ENCODE results near the gene IPO4.

The IPO4 gene

DNA sequence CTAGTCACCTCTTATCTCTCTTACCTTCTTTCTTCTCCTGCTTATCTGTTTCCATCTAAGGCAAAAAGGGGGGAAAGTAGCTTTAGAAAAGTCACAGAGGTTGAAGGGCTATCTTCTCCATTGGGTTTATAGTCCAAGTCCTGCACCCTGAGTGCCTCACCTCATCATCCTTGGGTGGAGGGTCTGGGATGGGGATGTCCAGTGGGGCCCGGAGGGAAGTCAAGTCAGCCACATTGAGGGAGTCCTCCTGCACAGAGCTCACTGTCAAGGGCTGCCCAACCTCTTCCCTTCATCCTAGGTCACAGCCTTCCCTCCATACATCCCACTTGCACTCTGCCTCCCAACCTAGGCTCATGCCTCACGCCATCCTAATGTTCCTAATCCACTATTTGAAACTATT, 43.4 kb downstream of the IPO4 start:
- H3K23ac ChIP-seq (ENCODE audit: low read length in 2 of 2) = no peak overlapping the region
- H2BK12ac ChIP-seq (ENCODE audit: low read length in 2 of 2) = peak overlapping the region in 1 of 2 experiments; percentile 25
- peaks cover 23% of the 10 kb centered on the region for H3K79me1 ChIP-seq (replicated peaks; ENCODE audit: low read length, poor library complexity, severe bottlenecking)
- H3K9ac ChIP-seq (ENCODE audit: low read length) = peak overlapping the region; percentile 94
- no peak overlapping the region for H3K18ac ChIP-seq (ENCODE audit: low read depth in 1 of 2, low read length in 2 of 2)
- H3K4me2 ChIP-seq (ENCODE audit: low read length, poor library complexity, severe bottlenecking) = peak overlapping the region; percentile 76
- H2BK5ac ChIP-seq (ENCODE audit: low read depth, low read length, poor library complexity, severe bottlenecking) = no peak overlapping the region
- no peaks in the 10 kb centered on the region for H3K9me3 ChIP-seq (ENCODE audit: control insufficient read depth, low read length)
- H2AK5ac ChIP-seq (ENCODE audit: low read length, severe bottlenecking) = peak overlapping the region; percentile 30
- no peak overlapping the region for H3K14ac ChIP-seq (ENCODE audit: low read length in 2 of 2)
- H3K36me3 ChIP-seq (ENCODE audit: control insufficient read depth in 1 of 2, insufficient read depth in 2 of 2, low read depth in 1 of 2, low read length in 2 of 2) = peaks cover 19 to 37% of the 10 kb centered on the region in 2 experiments
- WGBS = 93% methylated on average over 1 of the region's 2 CpGs
- peak overlapping the region; percentile 7 for H4K91ac ChIP-seq (ENCODE audit: low read length)
- no peak overlapping the region for H4K8ac ChIP-seq (ENCODE audit: low read length)
- peak overlapping the region; percentile 81 for H3K27ac ChIP-seq (ENCODE audit: low read length, poor library complexity, severe bottlenecking)
- no peak for DNase-seq
- peaks cover 18% of the 10 kb centered on the region for H3K4me1 ChIP-seq (ENCODE audit: control insufficient read depth, insufficient read depth, low read depth, low read length)
- H2BK120ac ChIP-seq (ENCODE audit: low read depth, low read length) = no peak overlapping the region
- H2AFZ ChIP-seq (ENCODE audit: low read depth, low read length) = no peak overlapping the region
- H3K4ac ChIP-seq (ENCODE audit: low read depth in 1 of 2, low read length in 2 of 2) = no peak overlapping the region
- H3K27me3 ChIP-seq (ENCODE audit: control insufficient read depth in 1 of 2, insufficient read depth in 1 of 2, low read length in 2 of 2) = no peaks in the 10 kb centered on the region
- H2BK15ac ChIP-seq (ENCODE audit: low read depth, poor library complexity, severe bottlenecking) = no peak overlapping the region
- H3K4me3 ChIP-seq (ENCODE audit: insufficient read depth in 1 of 2, low read depth in 1 of 2, low read length in 2 of 2) = peak overlapping the region in 1 of 2 experiments; percentile 96

DNA sequence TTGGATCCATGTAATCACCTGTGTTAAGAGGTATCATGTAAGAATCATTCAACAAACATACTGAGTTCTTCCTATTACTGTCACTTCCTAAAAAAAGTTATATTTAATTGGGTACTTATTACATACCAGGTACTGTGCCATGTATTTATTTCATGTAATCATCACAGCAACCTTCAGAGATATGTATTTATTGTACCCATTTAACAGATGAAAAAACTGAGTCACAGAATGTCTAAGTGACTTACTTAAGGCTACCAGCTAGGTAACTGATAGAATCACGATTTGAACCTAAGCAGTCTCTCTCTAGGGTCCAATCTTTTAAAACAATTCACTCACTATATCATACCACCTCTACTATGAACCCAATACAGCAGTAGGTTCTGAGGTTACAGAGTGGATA, 44.2 kb downstream of the IPO4 start:
- WGBS = 100% methylated on average over 1 of the region's 1 CpG

DNA sequence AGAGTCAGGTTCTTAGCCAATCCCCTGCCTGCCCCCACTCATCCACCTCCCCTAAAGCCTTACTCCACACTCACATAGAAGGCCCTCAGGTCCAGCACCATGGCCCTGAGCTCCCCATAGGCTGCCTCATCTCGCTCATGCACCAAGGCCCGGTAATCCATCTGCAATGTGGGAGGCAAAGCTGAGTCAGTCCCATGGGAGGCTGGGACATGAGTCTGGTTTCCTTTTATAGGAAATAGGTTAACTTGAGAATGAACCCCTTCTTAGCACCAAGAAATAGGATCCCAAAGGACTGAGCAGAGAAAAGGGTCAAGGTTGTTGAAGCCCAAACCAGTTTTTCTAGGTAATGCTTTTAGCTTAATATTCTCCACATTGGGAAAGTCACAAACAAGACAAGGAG, 45.1 kb downstream of the IPO4 start:
- Histone ChIP-seq H3K18ac (ENCODE audit: low read depth in 1 of 2, low read length in 2 of 2) (no peak overlapping the region), H3K4me2 (ENCODE audit: low read length, poor library complexity, severe bottlenecking) (no peak overlapping the region), H4K8ac (ENCODE audit: low read length) (no peak overlapping the region), H3K27me3 (ENCODE audit: control insufficient read depth in 1 of 2, insufficient read depth in 1 of 2, low read length in 2 of 2) (no peaks in the 10 kb centered on the region), H3K9me3 (ENCODE audit: control insufficient read depth, low read length) (no peaks in the 10 kb centered on the region), H3K23ac (ENCODE audit: low read length in 2 of 2) (no peak overlapping the region), H2BK15ac (ENCODE audit: low read depth, poor library complexity, severe bottlenecking) (no peak overlapping the region), H3K36me3 (ENCODE audit: control insufficient read depth in 1 of 2, insufficient read depth in 2 of 2, low read depth in 1 of 2, low read length in 2 of 2) (peaks cover 21 to 38% of the 10 kb centered on the region in 2 experiments), H3K4me1 (ENCODE audit: control insufficient read depth, insufficient read depth, low read depth, low read length) (peaks cover 21% of the 10 kb centered on the region), H3K4me3 (ENCODE audit: insufficient read depth in 1 of 2, low read depth in 1 of 2, low read length in 2 of 2) (peak overlapping the region in 1 of 2 experiments; percentile 6), H2AFZ (ENCODE audit: low read depth, low read length) (no peak overlapping the region), H3K14ac (ENCODE audit: low read length in 2 of 2) (no peak overlapping the region), H2AK5ac (ENCODE audit: low read length, severe bottlenecking) (no peak overlapping the region), H2BK120ac (ENCODE audit: low read depth, low read length) (no peak overlapping the region), H3K27ac (ENCODE audit: low read length, poor library complexity, severe bottlenecking) (no peak overlapping the region), H4K91ac (ENCODE audit: low read length) (no peak overlapping the region), H2BK5ac (ENCODE audit: low read depth, low read length, poor library complexity, severe bottlenecking) (no peak overlapping the region), H3K4ac (ENCODE audit: low read depth in 1 of 2, low read length in 2 of 2) (no peak overlapping the region), H3K9ac (ENCODE audit: low read length) (peak overlapping the region; percentile 12), H3K79me1 (replicated peaks; ENCODE audit: low read length, poor library complexity, severe bottlenecking) (peaks cover 25% of the 10 kb centered on the region), H2BK12ac (ENCODE audit: low read length in 2 of 2) (no peak overlapping the region)
- WGBS = 38% methylated on average over 2 of the region's 2 CpGs
- peak; percentile 38 for DNase-seq

More for the DNA sequence above, 44.2 kb downstream of the IPO4 start:
- no peak overlapping the region for H3K18ac ChIP-seq (ENCODE audit: low read depth in 1 of 2, low read length in 2 of 2)
- H3K14ac ChIP-seq (ENCODE audit: low read length in 2 of 2) = no peak overlapping the region
- H3K23ac ChIP-seq (ENCODE audit: low read length in 2 of 2) = no peak overlapping the region
- no peak overlapping the region for H3K9ac ChIP-seq (ENCODE audit: low read length)
- peaks cover 19% of the 10 kb centered on the region for H3K79me1 ChIP-seq (replicated peaks; ENCODE audit: low read length, poor library complexity, severe bottlenecking)
- peaks cover 20% of the 10 kb centered on the region for H3K4me1 ChIP-seq (ENCODE audit: control insufficient read depth, insufficient read depth, low read depth, low read length)
- H2BK12ac ChIP-seq (ENCODE audit: low read length in 2 of 2) = no peak overlapping the region
- no peak overlapping the region for H2BK5ac ChIP-seq (ENCODE audit: low read depth, low read length, poor library complexity, severe bottlenecking)
- DNase-seq = no peak
- H2AK5ac ChIP-seq (ENCODE audit: low read length, severe bottlenecking) = no peak overlapping the region
- no peak overlapping the region for H3K27ac ChIP-seq (ENCODE audit: low read length, poor library complexity, severe bottlenecking)
- no peak overlapping the region for H2AFZ ChIP-seq (ENCODE audit: low read depth, low read length)
- H2BK15ac ChIP-seq (ENCODE audit: low read depth, poor library complexity, severe bottlenecking) = no peak overlapping the region
- no peak overlapping the region for H3K4ac ChIP-seq (ENCODE audit: low read depth in 1 of 2, low read length in 2 of 2)
- H4K91ac ChIP-seq (ENCODE audit: low read length) = no peak overlapping the region
- H3K27me3 ChIP-seq (ENCODE audit: control insufficient read depth in 1 of 2, insufficient read depth in 1 of 2, low read length in 2 of 2) = no peaks in the 10 kb centered on the region
- H3K9me3 ChIP-seq (ENCODE audit: control insufficient read depth, low read length) = no peaks in the 10 kb centered on the region
- H4K8ac ChIP-seq (ENCODE audit: low read length) = no peak overlapping the region
- no peak overlapping the region for H2BK120ac ChIP-seq (ENCODE audit: low read depth, low read length)
- H3K4me2 ChIP-seq (ENCODE audit: low read length, poor library complexity, severe bottlenecking) = no peak overlapping the region
- no peak overlapping the region for H3K4me3 ChIP-seq (ENCODE audit: insufficient read depth in 1 of 2, low read depth in 1 of 2, low read length in 2 of 2)
- H3K36me3 ChIP-seq (ENCODE audit: control insufficient read depth in 1 of 2, insufficient read depth in 2 of 2, low read depth in 1 of 2, low read length in 2 of 2) = peaks cover 15 to 34% of the 10 kb centered on the region in 2 experiments

DNA sequence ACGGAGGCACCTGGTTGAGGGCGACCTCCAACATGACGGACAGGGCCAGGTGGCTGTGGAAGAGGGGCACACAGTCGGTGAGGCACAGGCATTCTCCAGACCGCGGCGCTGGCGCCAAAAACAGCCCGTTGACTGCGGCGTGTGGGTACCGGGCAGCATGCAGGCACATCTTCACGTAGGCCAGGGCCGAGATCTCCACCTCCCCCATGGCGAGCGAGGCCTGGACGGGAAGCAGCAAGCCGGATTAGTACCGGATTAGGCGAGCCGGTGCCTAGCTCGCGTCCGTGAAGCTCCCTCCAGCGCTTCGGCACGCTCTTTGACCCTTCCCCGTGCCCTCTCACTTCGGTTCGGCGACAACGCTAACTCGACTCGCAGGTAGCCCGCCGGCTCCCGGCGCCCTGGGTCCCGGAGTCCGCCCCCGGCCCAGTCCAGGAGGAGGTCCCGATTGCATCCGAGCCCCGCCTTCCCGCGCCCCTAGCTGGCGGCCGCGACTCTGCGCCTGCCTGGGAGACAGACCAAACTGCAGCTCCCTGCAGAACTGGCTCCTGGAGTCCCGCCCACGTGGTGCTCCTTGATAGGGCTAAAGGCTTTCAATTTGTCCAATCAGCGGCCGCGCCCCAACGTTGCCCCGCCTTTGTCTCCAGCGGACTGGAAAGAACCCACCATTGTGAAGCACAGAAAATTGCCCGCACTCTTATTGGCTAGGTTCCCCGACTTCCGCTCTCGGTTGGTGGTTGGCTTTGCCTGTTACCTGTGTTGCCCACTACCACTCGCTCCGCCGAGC, 47.3 kb downstream of the IPO4 start, which contains the start of gene EMC9:
TSS of gene EMC9 (minus strand) at position 495 of the 784 bp plus-strand sequence. CDS start at position 208, 287 bp downstream.
- peak within 1 kb of the TSS in 1 of 2 experiments; percentile 98 for H3K14ac ChIP-seq (ENCODE audit: low read length in 2 of 2)
- H3K27ac ChIP-seq (ENCODE audit: low read length, poor library complexity, severe bottlenecking) = peak within 1 kb of the TSS; percentile 95
- peak within 1 kb of the TSS; percentile 57 for H2BK5ac ChIP-seq (ENCODE audit: low read depth, low read length, poor library complexity, severe bottlenecking)
- peak within 1 kb of the TSS in 1 of 2 experiments; percentile 80 for H3K4ac ChIP-seq (ENCODE audit: low read depth in 1 of 2, low read length in 2 of 2)
- H3K9me3 ChIP-seq (ENCODE audit: control insufficient read depth, low read length) = no peaks in the 10 kb centered on the region
- peak within 1 kb of the TSS; percentile 68 to 94 for H3K4me3 ChIP-seq (ENCODE audit: insufficient read depth in 1 of 2, low read depth in 1 of 2, low read length in 2 of 2)
- no peak within 1 kb of the TSS for H2BK120ac ChIP-seq (ENCODE audit: low read depth, low read length)
- H3K27me3 ChIP-seq (ENCODE audit: control insufficient read depth in 1 of 2, insufficient read depth in 1 of 2, low read length in 2 of 2) = no peaks in the 10 kb centered on the region
- H4K8ac ChIP-seq (ENCODE audit: low read length) = peak within 1 kb of the TSS; percentile 92
- H2AFZ ChIP-seq (ENCODE audit: low read depth, low read length) = peak within 1 kb of the TSS; percentile 76
- H3K4me2 ChIP-seq (ENCODE audit: low read length, poor library complexity, severe bottlenecking) = peak within 1 kb of the TSS; percentile 80
- H2BK12ac ChIP-seq (ENCODE audit: low read length in 2 of 2) = peak within 1 kb of the TSS; percentile 35 to 68
- under 1% methylated on average over 64 of the region's 65 CpGs for WGBS
- peaks cover 23% of the 10 kb centered on the region for H3K4me1 ChIP-seq (ENCODE audit: control insufficient read depth, insufficient read depth, low read depth, low read length)
- no peak within 1 kb of the TSS for H2AK5ac ChIP-seq (ENCODE audit: low read length, severe bottlenecking)
- H3K9ac ChIP-seq (ENCODE audit: low read length) = peak within 1 kb of the TSS; percentile 92
- H3K18ac ChIP-seq (ENCODE audit: low read depth in 1 of 2, low read length in 2 of 2) = peak within 1 kb of the TSS; percentile 24 to 96
- DNase-seq = peak; percentile 99
- H3K23ac ChIP-seq (ENCODE audit: low read length in 2 of 2) = no peak within 1 kb of the TSS
- no peak within 1 kb of the TSS for H2BK15ac ChIP-seq (ENCODE audit: low read depth, poor library complexity, severe bottlenecking)
- peaks cover 40% of the 10 kb centered on the region for H3K79me1 ChIP-seq (replicated peaks; ENCODE audit: low read length, poor library complexity, severe bottlenecking)
- peak within 1 kb of the TSS; percentile 40 for H4K91ac ChIP-seq (ENCODE audit: low read length)
- peaks cover 32 to 52% of the 10 kb centered on the region in 2 experiments for H3K36me3 ChIP-seq (ENCODE audit: control insufficient read depth in 1 of 2, insufficient read depth in 2 of 2, low read depth in 1 of 2, low read length in 2 of 2)
